ENCODE results near the gene PI4KA. TPM values are rescaled to one million over a fixed set of nuclear protein-coding genes. Genes with fewer than 3 reads are reported as not detected.
"Not testable (repeated sequence)": the region's sequence is repeated elsewhere in the genome, so short reads cannot be mapped to it uniquely, and the experiment has no call there.

The PI4KA gene
- total RNA-seq, 2 donors from 2014 or later: 85.4 to 112 TPM

DNA sequence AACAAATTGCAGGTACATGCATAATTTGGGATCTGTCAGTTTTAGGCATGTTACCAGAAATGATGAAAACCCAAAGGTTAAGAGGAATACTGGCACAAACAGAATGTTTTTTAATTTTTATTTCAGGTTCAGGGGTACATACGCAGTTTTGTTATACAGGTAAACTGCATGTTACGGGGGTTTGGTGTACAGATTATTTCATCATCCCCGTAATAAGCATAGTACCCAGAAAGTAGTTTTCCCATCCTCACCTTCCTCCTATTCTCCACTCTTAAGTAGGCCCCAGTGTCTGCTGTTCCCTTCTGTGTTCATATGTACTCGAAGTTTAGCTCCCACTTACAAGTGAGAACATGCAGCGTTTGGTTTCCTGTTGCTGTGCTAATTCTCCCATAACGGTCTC is 33.0 kb downstream of the PI4KA start:
- TF ChIP-seq, protein P1, sequence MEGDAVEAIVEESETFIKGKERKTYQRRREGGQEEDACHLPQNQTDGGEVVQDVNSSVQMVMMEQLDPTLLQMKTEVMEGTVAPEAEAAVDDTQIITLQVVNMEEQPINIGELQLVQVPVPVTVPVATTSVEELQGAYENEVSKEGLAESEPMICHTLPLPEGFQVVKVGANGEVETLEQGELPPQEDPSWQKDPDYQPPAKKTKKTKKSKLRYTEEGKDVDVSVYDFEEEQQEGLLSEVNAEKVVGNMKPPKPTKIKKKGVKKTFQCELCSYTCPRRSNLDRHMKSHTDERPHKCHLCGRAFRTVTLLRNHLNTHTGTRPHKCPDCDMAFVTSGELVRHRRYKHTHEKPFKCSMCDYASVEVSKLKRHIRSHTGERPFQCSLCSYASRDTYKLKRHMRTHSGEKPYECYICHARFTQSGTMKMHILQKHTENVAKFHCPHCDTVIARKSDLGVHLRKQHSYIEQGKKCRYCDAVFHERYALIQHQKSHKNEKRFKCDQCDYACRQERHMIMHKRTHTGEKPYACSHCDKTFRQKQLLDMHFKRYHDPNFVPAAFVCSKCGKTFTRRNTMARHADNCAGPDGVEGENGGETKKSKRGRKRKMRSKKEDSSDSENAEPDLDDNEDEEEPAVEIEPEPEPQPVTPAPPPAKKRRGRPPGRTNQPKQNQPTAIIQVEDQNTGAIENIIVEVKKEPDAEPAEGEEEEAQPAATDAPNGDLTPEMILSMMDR (IDR thresholded peaks at IDR 0.05): no peak
- Histone ChIP-seq H3K4me3 (no peak overlapping the region), H3K27me3 (replicated peaks; ENCODE audit: insufficient read depth) (no peaks in the 10 kb centered on the region), H3K9me3 (no peaks in the 10 kb centered on the region), H3K36me3 (peaks cover 12% of the 10 kb centered on the region), H3K27ac (no peak overlapping the region), H3K4me1 (ENCODE audit: control insufficient read depth in 1 of 2, low read depth in 2 of 2) (no peaks in the 10 kb centered on the region)
- no peak for DNase-seq (ENCODE audit: low spot score)
- ATAC-seq (ENCODE audit: insufficient number of reproducible peaks, low FRiP score, low read depth): no peak

DNA sequence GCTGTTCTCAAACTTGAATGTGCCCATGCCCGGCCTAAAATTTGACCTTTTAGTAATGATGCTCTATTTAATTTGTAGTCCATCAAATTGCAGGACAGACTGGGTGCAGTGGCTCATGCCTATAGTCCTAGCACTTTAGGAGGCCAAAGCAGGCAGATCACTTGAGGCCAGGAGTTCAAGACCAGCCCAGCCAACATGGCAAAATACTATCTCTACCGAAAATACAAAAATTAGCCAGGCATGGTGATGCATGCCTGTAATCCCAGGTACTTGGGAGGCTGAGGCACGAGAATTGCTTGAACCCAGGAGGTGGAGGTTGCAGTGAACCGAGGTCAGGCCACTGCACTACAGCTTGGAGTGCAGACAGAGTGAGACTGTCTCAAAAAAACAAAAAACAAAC is 33.4 kb downstream of the PI4KA start:
- H3K27me3 ChIP-seq (replicated peaks; ENCODE audit: insufficient read depth); H3K4me3 ChIP-seq; H3K9me3 ChIP-seq; H3K4me1 ChIP-seq (ENCODE audit: control insufficient read depth in 1 of 2, low read depth in 2 of 2); H3K27ac ChIP-seq; DNase-seq (ENCODE audit: low spot score); ATAC-seq (ENCODE audit: insufficient number of reproducible peaks, low FRiP score, low read depth): not testable (repeated sequence)
- peaks cover 11% of the 10 kb centered on the region for H3K36me3 ChIP-seq

DNA sequence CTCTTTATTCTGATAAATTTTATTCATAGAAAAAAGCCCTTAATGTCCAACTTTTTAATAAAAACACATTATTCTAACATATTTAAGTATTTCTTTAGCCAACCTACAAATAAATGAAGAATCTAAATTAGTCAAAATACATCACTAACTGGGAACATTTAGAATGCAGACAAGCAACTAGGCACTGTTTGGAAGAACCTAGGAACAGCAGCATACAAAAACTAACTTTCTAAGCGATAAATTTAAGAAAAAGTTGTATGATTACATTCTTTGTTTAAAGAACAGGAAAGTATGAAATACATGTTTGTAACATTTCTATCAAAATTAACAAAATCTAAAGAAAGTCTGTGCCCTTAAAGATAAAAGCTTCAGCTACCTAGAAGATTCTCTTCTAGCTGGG is 35.3 kb downstream of the PI4KA start:
- TF ChIP-seq, protein P1 (IDR thresholded peaks at IDR 0.05): no peak
- Histone ChIP-seq H3K4me3 (no peak overlapping the region), H3K27me3 (replicated peaks; ENCODE audit: insufficient read depth) (no peaks in the 10 kb centered on the region), H3K4me1 (ENCODE audit: control insufficient read depth in 1 of 2, low read depth in 2 of 2) (no peaks in the 10 kb centered on the region), H3K9me3 (no peaks in the 10 kb centered on the region), H3K27ac (no peak overlapping the region), H3K36me3 (peaks cover 12% of the 10 kb centered on the region)
- DNase-seq (ENCODE audit: low spot score) (no peak), ATAC-seq (ENCODE audit: insufficient number of reproducible peaks, low FRiP score, low read depth) (no peak)

DNA sequence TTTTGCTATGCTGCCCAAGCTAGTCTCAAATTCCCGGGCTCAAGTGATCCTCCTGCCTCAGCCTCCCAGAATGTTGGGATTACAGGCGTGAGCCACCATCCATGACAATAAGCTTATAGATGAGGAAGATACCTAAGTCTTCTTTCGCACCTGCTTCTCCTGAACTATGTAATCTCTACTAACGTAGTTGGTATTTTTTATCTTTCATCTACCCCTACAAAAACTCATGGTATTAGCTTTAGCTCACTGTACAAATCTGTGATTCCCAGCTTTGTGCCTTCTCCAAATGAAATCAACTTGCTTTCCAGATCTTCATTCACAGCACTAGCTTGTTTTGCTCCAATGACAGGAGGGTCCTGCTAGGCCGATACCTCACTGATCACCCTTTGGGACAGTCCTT is 36.4 kb downstream of the PI4KA start:
- TF ChIP-seq, protein P1 (IDR thresholded peaks at IDR 0.05): no peak
- H3K27ac ChIP-seq: no peak overlapping the region

DNA sequence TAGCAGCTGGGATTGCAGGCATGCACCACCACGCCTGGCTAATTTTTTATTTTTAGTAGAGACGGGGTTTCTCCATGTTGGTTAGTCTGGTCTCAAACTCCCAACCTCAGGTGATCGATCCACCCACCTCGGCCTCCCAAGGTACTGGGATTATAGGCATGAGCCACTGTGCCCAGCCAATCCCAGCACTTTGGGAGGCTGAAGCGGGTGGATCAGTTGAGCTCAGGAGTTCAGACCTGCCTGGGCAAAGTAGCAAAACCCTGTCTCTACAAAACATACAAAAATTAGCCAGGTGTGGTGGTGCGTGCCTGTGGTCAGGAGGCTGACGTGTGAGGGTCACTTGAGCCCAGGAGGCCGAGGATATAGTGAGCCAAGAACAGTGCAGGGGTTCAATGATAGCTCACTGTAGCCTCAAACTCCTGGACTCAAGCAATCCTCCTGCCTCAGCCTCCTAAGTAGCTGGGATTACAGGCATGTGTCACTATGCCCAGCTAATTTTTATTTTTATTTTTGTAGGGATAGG is 36.8 kb downstream of the PI4KA start:
- not testable (repeated sequence) for ATAC-seq (ENCODE audit: insufficient number of reproducible peaks, low FRiP score, low read depth); H3K4me1 ChIP-seq (ENCODE audit: control insufficient read depth in 1 of 2, low read depth in 2 of 2); H3K4me3 ChIP-seq; H3K27ac ChIP-seq; DNase-seq (ENCODE audit: low spot score); H3K27me3 ChIP-seq (replicated peaks; ENCODE audit: insufficient read depth); H3K9me3 ChIP-seq
- H3K36me3 ChIP-seq: peaks cover 20% of the 10 kb centered on the region

More for the DNA sequence above, 36.4 kb downstream of the PI4KA start:
- Histone ChIP-seq H3K27me3 (replicated peaks; ENCODE audit: insufficient read depth) (no peaks in the 10 kb centered on the region), H3K4me1 (ENCODE audit: control insufficient read depth in 1 of 2, low read depth in 2 of 2) (no peaks in the 10 kb centered on the region), H3K36me3 (peaks cover 15% of the 10 kb centered on the region), H3K4me3 (no peak overlapping the region), H3K9me3 (no peaks in the 10 kb centered on the region)
- DNase-seq (ENCODE audit: low spot score): no peak
- no peak for ATAC-seq (ENCODE audit: insufficient number of reproducible peaks, low FRiP score, low read depth)

DNA sequence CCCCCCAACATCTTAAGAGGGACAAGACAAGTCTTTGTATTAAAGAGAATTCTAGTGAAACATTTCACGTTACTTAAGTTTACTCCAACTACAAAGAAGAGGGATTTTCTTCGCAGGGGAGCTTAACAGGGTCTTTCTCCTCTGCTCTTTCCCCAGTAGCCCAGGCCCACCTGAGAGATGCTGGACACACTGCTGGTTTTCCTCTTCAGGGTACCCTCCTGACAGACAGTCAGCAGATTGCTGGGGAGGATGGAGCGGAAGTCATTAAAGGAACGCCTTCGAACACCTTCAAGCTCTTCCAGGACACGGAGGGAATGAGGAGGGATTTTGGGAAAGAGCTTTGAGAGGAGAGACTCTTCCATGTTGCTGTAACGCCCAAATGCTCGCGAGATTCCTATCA is 39.1 kb downstream of the PI4KA start:
- TF ChIP-seq, protein P1 (IDR thresholded peaks at IDR 0.05): no peak
- no peak overlapping the region for H3K27ac ChIP-seq
- DNase-seq (ENCODE audit: low spot score) (no peak), ATAC-seq (ENCODE audit: insufficient number of reproducible peaks, low FRiP score, low read depth) (no peak)
- peaks cover 25% of the 10 kb centered on the region for H3K36me3 ChIP-seq
- no peaks in the 10 kb centered on the region for H3K27me3 ChIP-seq (replicated peaks; ENCODE audit: insufficient read depth)
- H3K4me1 ChIP-seq (ENCODE audit: control insufficient read depth in 1 of 2, low read depth in 2 of 2): no peaks in the 10 kb centered on the region
- H3K9me3 ChIP-seq: no peaks in the 10 kb centered on the region
- no peak overlapping the region for H3K4me3 ChIP-seq
